ENCODE data around the gene BIN2.
"Not testable (repeated sequence)": the region's sequence is repeated elsewhere in the genome, so short reads cannot be mapped to it uniquely, and the experiment has no call there.

The BIN2 gene

DNA sequence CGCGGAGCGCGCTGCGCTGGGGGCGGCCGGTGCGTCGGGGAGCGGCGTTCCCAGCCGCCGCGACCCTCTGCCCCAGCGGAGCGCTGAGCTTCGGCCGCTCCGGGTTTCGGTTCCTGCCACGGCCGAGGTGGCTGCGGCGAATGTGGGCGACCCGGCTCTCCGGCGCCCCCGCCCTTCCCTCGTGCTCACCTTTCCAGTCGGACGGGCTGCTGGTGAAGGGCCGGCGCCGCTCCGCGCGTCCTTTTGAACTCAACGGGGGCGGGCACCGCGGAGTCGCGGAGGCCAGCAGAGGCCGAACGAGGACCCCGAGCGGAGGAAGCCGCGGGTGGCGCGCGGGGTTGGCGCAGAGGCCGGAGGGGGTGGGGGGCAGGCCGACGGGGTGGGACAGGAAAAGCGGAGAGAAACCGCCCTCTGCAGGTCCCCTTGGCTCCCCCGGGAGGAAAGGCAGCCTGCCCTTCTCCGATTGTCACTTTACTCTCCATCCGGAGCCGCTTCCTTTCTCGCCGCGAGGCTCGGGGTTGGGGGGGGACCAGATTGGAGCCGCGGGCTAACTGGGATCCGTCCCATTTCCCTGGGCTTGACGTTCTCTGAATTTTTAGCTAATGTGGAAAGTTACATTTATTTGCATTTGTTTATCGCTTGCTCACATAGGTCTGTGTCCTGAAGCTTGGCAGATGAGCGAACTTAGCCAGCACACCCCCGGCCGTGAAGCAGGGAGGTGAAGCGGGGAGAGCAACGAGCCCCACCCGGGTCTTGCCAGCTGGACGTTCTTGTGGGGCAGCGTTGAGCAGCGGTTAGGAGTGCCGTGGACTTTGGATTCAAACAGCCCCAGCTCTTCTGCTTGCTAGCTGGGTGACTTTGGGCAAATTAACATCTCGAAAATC, 53.7 kb downstream of the BIN2 start, which contains the start of gene SMAGP:
SMAGP (minus strand) TSS at position 349 of the 884 bp plus-strand sequence. CDS start 1,137 bp downstream, outside the sequence.
- DNase-seq (ENCODE audit: low read depth) = no peak
- peak within 1 kb of the TSS; percentile 60 for H3K4me3 ChIP-seq (ENCODE audit: low read length)

DNA sequence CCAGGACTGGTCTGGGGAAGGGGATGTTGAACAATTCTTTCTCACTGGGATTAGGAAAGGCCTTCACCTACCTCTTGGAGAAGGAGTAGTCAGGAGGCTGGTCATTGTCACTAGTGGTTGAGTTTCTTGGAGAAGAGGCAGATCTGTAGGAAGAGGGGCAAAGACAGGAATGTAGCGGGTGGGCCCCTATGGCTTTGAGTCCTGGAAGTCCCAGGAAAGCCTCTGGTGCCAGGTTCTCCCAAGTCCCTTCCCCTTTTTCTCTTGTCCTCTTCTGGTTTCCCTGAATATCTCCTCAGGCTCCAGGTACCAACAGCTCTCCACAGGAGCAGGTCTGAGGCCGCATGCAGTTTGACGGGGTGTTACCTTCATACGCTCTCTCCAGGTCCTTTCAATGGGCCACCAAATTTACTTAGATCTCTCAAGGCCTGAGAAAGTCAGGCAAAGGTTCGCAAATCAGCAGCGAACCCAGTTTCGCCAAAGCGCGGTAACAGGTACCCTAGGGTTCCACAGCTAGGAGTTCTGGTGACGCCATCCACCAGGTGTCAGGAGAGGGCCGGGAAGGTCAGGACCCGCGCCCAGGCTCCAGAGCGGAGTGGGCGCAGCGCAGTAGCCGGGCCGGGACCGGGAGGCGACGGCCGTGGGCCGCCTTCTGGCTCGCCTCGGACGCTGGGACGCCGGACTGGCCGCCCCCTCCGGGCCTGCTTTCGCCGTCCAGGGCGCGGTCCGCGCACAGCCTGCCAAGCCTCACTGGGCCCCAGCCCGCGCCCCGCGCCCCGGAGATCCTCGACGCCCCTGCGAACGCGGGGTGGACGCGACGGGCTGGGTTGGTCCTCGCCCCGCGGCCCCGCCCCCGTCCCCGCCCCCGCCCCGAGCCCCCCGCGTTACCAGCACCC, 54.6 kb downstream of the BIN2 start:
- TF ChIP-seq, protein P1, sequence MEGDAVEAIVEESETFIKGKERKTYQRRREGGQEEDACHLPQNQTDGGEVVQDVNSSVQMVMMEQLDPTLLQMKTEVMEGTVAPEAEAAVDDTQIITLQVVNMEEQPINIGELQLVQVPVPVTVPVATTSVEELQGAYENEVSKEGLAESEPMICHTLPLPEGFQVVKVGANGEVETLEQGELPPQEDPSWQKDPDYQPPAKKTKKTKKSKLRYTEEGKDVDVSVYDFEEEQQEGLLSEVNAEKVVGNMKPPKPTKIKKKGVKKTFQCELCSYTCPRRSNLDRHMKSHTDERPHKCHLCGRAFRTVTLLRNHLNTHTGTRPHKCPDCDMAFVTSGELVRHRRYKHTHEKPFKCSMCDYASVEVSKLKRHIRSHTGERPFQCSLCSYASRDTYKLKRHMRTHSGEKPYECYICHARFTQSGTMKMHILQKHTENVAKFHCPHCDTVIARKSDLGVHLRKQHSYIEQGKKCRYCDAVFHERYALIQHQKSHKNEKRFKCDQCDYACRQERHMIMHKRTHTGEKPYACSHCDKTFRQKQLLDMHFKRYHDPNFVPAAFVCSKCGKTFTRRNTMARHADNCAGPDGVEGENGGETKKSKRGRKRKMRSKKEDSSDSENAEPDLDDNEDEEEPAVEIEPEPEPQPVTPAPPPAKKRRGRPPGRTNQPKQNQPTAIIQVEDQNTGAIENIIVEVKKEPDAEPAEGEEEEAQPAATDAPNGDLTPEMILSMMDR (conservative IDR thresholded peaks at IDR 0.05; ENCODE audit: low read depth, low read length) = peak; percentile 40
- DNase-seq (ENCODE audit: low read depth) = no peak
- H3K4me3 ChIP-seq (ENCODE audit: low read length) = peak overlapping the region; percentile 5

More for the DNA sequence above, 53.7 kb downstream of the BIN2 start, which contains the start of gene SMAGP:
- TF ChIP-seq, protein P1 (conservative IDR thresholded peaks at IDR 0.05; ENCODE audit: low read depth, low read length) = no peak

GRCh38 chr12:51265024-51265423, 59.0 kb downstream of the BIN2 start:
- no peak for DNase-seq (ENCODE audit: low read depth)
- no peak overlapping the region for H3K4me3 ChIP-seq (ENCODE audit: low read length)
- TF ChIP-seq, protein P1 (conservative IDR thresholded peaks at IDR 0.05; ENCODE audit: low read depth, low read length) = no peak

- no peak overlapping the region for H3K4me3 ChIP-seq (ENCODE audit: low read length)
- no peak for DNase-seq (ENCODE audit: low read depth)
- TF ChIP-seq, protein P1 (conservative IDR thresholded peaks at IDR 0.05; ENCODE audit: low read depth, low read length) = no peak
These were observed 59.7 kb downstream of the BIN2 start for GRCh38 chr12:51264297-51264696.

GRCh38 chr12:51263341-51263740, 60.6 kb downstream of the BIN2 start:
- H3K4me3 ChIP-seq (ENCODE audit: low read length) = no peak overlapping the region
- DNase-seq (ENCODE audit: low read depth) = no peak
- TF ChIP-seq, protein P1 (conservative IDR thresholded peaks at IDR 0.05; ENCODE audit: low read depth, low read length) = no peak

- TF ChIP-seq, protein P1 (conservative IDR thresholded peaks at IDR 0.05; ENCODE audit: low read depth, low read length) = peak; percentile 47
- DNase-seq (ENCODE audit: low read depth) = no peak
These were observed 61.2 kb downstream of the BIN2 start for GRCh38 chr12:51262758-51263177.

DNA sequence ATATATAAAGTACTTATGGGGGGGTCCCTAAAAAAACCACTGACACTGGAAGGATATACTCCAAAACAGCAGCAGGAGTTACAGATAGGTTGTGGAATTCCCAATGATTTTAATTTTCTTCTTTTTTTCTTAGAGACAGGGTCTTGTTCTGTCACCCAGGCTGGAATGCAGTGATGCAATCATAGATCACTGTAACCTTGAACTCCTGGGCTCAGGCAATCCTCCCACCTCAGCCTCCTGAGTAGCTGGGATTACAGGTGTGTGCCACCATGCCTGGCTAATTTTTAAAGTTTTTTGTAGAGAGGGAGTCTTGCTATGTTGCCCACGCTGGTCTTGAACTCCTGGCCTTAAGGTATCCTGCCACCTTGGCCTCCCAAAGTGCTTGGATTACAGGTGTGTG, 64.4 kb downstream of the BIN2 start:
- DNase-seq (ENCODE audit: low read depth); H3K4me3 ChIP-seq (ENCODE audit: low read length): not testable (repeated sequence)

More at GRCh38 chr12:51262758-51263177, 61.2 kb downstream of the BIN2 start:
- no peak overlapping the region for H3K4me3 ChIP-seq (ENCODE audit: low read length)

Measured in retinal pigment epithelial cell (primary cell).